H9 (cell line): Measurements from ENCODE around the gene PIK3C2B. TPM values are rescaled to one million over a fixed set of nuclear protein-coding genes. Genes with fewer than 3 reads are reported as not detected.

Experiments
- DNase-seq: peaks from one replicate; pipeline ENCODE4 v3.0.0-alpha.2; 2017
- H2AFZ ChIP-seq: one replicate; pipeline ENCODE4 v1.6.1; 2013; ENCODE audit warnings: mild to moderate bottlenecking, low read length, control low read depth, moderate library complexity
- H2AK5ac ChIP-seq: 2 replicates; pipeline ENCODE4 v1.6.1; 2013; ENCODE audit warnings: low read length, control low read depth, mixed read lengths; ENCODE audit not compliant: insufficient read length
- H2BK120ac ChIP-seq: one replicate; pipeline ENCODE4 v1.6.1; 2013; ENCODE audit warnings: low read depth, mild to moderate bottlenecking, low read length, control low read depth, inconsistent platforms; ENCODE audit not compliant: poor library complexity, severe bottlenecking
- H2BK12ac ChIP-seq: 2 replicates; pipeline ENCODE4 v1.6.1; 2013; ENCODE audit warnings: low read length, control low read depth, mixed read lengths, low read depth; ENCODE audit not compliant: insufficient read length
- H2BK15ac ChIP-seq: 2 replicates; pipeline ENCODE4 v1.6.1; 2013; ENCODE audit warnings: low read depth, low read length, control low read depth
- H2BK20ac ChIP-seq: one replicate; pipeline ENCODE4 v1.6.1; 2013; ENCODE audit warnings: low read depth, mild to moderate bottlenecking, low read length, control low read depth, inconsistent platforms; ENCODE audit not compliant: poor library complexity, severe bottlenecking
- H2BK5ac ChIP-seq: 2 replicates; pipeline ENCODE4 v1.6.1; 2013; ENCODE audit warnings: low read length, control low read depth, mixed read lengths; ENCODE audit not compliant: insufficient read length
- H3K14ac ChIP-seq: 2 replicates; pipeline ENCODE4 v1.6.1; 2013; ENCODE audit warnings: low read length, control low read depth; ENCODE audit not compliant: insufficient read depth
- H3K18ac ChIP-seq: 2 replicates; pipeline ENCODE4 v1.6.1; 2013; ENCODE audit warnings: low read depth, mild to moderate bottlenecking, mixed read lengths, low read length, control low read depth; ENCODE audit not compliant: insufficient read length
- H3K23ac ChIP-seq: 2 replicates; pipeline ENCODE4 v1.6.1; 2013; ENCODE audit warnings: low read length, control low read depth, mixed read lengths, low read depth; ENCODE audit not compliant: insufficient read length
- H3K23me2 ChIP-seq: 2 replicates; pipeline ENCODE4 v1.6.1; 2013; ENCODE audit warnings: low read depth, mild to moderate bottlenecking, mixed read lengths, low read length, control low read depth; ENCODE audit not compliant: insufficient read length, poor library complexity, severe bottlenecking
- H3K27ac ChIP-seq: 2 replicates; pipeline ENCODE4 v1.5.1; 2013; ENCODE audit warnings: low read length, control low read depth, mixed read lengths, low read depth; ENCODE audit not compliant: insufficient read length
- H3K27me3 ChIP-seq: 2 replicates; pipeline ENCODE4 v1.6.1; 2013; ENCODE audit warnings: low read length, control low read depth, inconsistent platforms; ENCODE audit not compliant: insufficient read depth
- H3K4ac ChIP-seq: 2 replicates; pipeline ENCODE4 v1.6.1; 2013; ENCODE audit warnings: low read depth, mild to moderate bottlenecking, control low read depth, inconsistent platforms, low read length, moderate library complexity
- H3K4me1 ChIP-seq: 2 replicates; pipeline ENCODE4 v1.6.1; 2013; ENCODE audit warnings: low read length, control low read depth, inconsistent platforms; ENCODE audit not compliant: insufficient read depth
- H3K4me2 ChIP-seq: 2 replicates; pipeline ENCODE4 v1.6.1; 2013; ENCODE audit warnings: low read length, control low read depth, mixed read lengths; ENCODE audit not compliant: insufficient read length, insufficient read depth
- H3K56ac ChIP-seq: 2 replicates; pipeline ENCODE4 v1.6.1; 2013; ENCODE audit warnings: low read depth, mild to moderate bottlenecking, mixed read lengths, low read length, control low read depth; ENCODE audit not compliant: insufficient read length
- H3K79me1 ChIP-seq: 2 replicates; pipeline ENCODE4 v1.6.1; 2013; ENCODE audit warnings: low read depth, mild to moderate bottlenecking, moderate library complexity, low read length, control low read depth, inconsistent platforms; ENCODE audit not compliant: insufficient read depth, poor library complexity, severe bottlenecking
- H3K79me2 ChIP-seq: 2 replicates; pipeline ENCODE4 v1.6.1; 2013; ENCODE audit warnings: low read length, control low read depth, inconsistent platforms; ENCODE audit not compliant: insufficient read depth
- H3K9ac ChIP-seq: 2 replicates; pipeline ENCODE4 v1.6.1; 2013; ENCODE audit warnings: low read length, control low read depth, mixed read lengths; ENCODE audit not compliant: insufficient read length; ENCODE audit errors: extremely low read depth
- H3K9me3 ChIP-seq: one replicate; pipeline ENCODE4 v1.6.1; 2013; ENCODE audit warnings: low read depth, low read length, inconsistent platforms; ENCODE audit not compliant: control insufficient read depth
- H3T11ph ChIP-seq: one replicate; pipeline ENCODE4 v1.6.1; 2013; ENCODE audit warnings: mild to moderate bottlenecking, low read length, control low read depth, inconsistent platforms
- H4K20me1 ChIP-seq: one replicate; pipeline ENCODE4 v1.6.1; 2013; ENCODE audit not compliant: control insufficient read depth, insufficient read length, insufficient read depth
- H4K5ac ChIP-seq: 2 replicates; pipeline ENCODE4 v1.6.1; 2013; ENCODE audit warnings: low read depth, mild to moderate bottlenecking, mixed read lengths, low read length, control low read depth; ENCODE audit not compliant: insufficient read length
- H4K8ac ChIP-seq: replicated peaks from 2 replicates; pipeline ENCODE4 v1.6.1; 2013; ENCODE audit warnings: low read length, control low read depth, mixed read lengths, low read depth; ENCODE audit not compliant: insufficient read length
- H4K91ac ChIP-seq: 2 replicates; pipeline ENCODE4 v1.6.1; 2013; ENCODE audit warnings: low read depth, mild to moderate bottlenecking, moderate library complexity, mixed read lengths, low read length, control low read depth; ENCODE audit not compliant: insufficient read length
- H3K27ac Mint-ChIP-seq, 3 experiments: 2 replicates in 2 of 3; 3 replicates in 1 of 3; pipeline ENCODE4 v1.8.0; 2020 to 2021; ENCODE audit warnings: mixed read lengths in 3 of 3, mild to moderate bottlenecking in 1 of 3, moderate library complexity in 1 of 3
- H3K27me3 Mint-ChIP-seq: 2 replicates; pipeline ENCODE4 v1.8.0; 2021; ENCODE audit warnings: low read depth, mild to moderate bottlenecking, moderate library complexity, mixed read lengths
- H3K36me3 Mint-ChIP-seq, 3 experiments: 2 replicates in 2 of 3; 3 replicates in 1 of 3; pipeline ENCODE4 v1.8.0; 2020 to 2021; ENCODE audit warnings: low read depth in 3 of 3, mixed read lengths in 3 of 3; ENCODE audit not compliant: insufficient read depth in 1 of 3
- H3K4me1 Mint-ChIP-seq, 2 experiments: 2 replicates each; pipeline ENCODE4 v1.8.0; 2020; ENCODE audit warnings: mixed read lengths in 2 of 2
- H3K4me3 Mint-ChIP-seq, 2 experiments: 2 replicates in 1 of 2; 3 replicates in 1 of 2; pipeline ENCODE4 v1.8.0; 2020 to 2021; ENCODE audit warnings: mild to moderate bottlenecking in 2 of 2, mixed read lengths in 2 of 2, moderate library complexity in 1 of 2
- H3K9me3 Mint-ChIP-seq, 2 experiments: 2 replicates in 1 of 2; 3 replicates in 1 of 2; pipeline ENCODE4 v1.8.0; 2020; ENCODE audit warnings: mild to moderate bottlenecking in 2 of 2, mixed read lengths in 2 of 2, moderate library complexity in 1 of 2
- WGBS: extraction: QIAGEN DNeasy Blood & Tissue Kit; methylation state at CpG from one replicate; pipeline ENCODE4 v1.1.7; 2013; ENCODE audit warnings: missing lambda C conversion rate, low lambda C conversion rate, mixed read lengths; ENCODE audit not compliant: insufficient read length; ENCODE audit errors: extremely low coverage; 5-methylcytosine and 5-hydroxymethylcytosine counted together
- total RNA-seq: library from RNA; stranded (reverse); gene quantifications from 2 replicates; pipeline ENCODE4 v1.2.1, GENCODE V29; 2021
- TF ChIP-seq, protein P1 (sequence below): fragments of 200-600 bp; sonication (generic); conservative IDR thresholded peaks from 3 replicates; pipeline ENCODE4 v1.8.0; 2021; ENCODE audit warnings: antibody characterized with exemption, mild to moderate bottlenecking

Gene PIK3C2B
- total RNA-seq, 1 experiment from 2014 or later: 13.1 TPM

DNA sequence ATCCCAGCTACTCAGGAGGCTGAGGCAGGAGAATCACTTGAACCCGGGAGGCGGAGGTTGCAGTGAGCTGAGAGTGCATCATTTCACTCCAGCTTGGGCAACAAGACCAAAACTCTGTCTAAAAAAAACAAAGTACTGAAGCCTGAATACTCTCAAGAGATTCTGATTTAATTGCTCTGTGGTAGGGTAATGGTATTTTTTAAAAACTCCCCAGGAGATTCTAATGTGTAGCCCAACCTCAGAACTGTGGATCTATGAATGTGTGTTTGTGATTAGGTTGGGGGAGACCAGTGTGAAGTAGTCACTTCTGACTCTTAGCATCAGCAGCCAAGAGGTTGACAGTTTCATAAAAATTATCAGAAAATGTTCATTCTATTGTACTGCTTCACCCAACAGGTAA, 21.9 kb downstream of the PIK3C2B start:
- Histone ChIP-seq H4K91ac (no peak overlapping the region), H3K27me3 (no peaks in the 10 kb centered on the region), H3K4me1 (peaks cover 2% of the 10 kb centered on the region; the same call in 1 of the 2 replicates), H3K23ac (no peak overlapping the region), H3K56ac (no peak overlapping the region), H3K4ac (no peak overlapping the region), H2BK12ac (no peak overlapping the region), H3K79me1 (no peaks in the 10 kb centered on the region), H3K18ac (no peak overlapping the region), H3K27ac (no peak overlapping the region), H3K23me2 (no peaks in the 10 kb centered on the region), H3K4me2 (no peak overlapping the region), H3K9me3 (no peaks in the 10 kb centered on the region), H4K20me1 (no peaks in the 10 kb centered on the region), H4K8ac (no peak overlapping the region), H2BK5ac (no peak overlapping the region), H3T11ph (no peak overlapping the region), H3K9ac (no peak overlapping the region), H2BK120ac (no peak overlapping the region), H2BK15ac (no peak overlapping the region), H2BK20ac (no peak overlapping the region), H4K5ac (no peak overlapping the region), H2AK5ac (no peak overlapping the region), H3K14ac (no peak overlapping the region), H2AFZ (no peak overlapping the region), H3K79me2 (no peaks in the 10 kb centered on the region)
- TF ChIP-seq, protein P1, sequence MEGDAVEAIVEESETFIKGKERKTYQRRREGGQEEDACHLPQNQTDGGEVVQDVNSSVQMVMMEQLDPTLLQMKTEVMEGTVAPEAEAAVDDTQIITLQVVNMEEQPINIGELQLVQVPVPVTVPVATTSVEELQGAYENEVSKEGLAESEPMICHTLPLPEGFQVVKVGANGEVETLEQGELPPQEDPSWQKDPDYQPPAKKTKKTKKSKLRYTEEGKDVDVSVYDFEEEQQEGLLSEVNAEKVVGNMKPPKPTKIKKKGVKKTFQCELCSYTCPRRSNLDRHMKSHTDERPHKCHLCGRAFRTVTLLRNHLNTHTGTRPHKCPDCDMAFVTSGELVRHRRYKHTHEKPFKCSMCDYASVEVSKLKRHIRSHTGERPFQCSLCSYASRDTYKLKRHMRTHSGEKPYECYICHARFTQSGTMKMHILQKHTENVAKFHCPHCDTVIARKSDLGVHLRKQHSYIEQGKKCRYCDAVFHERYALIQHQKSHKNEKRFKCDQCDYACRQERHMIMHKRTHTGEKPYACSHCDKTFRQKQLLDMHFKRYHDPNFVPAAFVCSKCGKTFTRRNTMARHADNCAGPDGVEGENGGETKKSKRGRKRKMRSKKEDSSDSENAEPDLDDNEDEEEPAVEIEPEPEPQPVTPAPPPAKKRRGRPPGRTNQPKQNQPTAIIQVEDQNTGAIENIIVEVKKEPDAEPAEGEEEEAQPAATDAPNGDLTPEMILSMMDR: no peak
- no peak overlapping the region for H3K4me3 Mint-ChIP-seq
- H3K27ac Mint-ChIP-seq: no peak overlapping the region
- no peaks in the 10 kb centered on the region for H3K9me3 Mint-ChIP-seq
- no CpG with 5 or more reads among the region's 2 CpGs for WGBS
- H3K4me1 Mint-ChIP-seq: peaks cover 22 to 28% of the 10 kb centered on the region in 2 experiments
- H3K27me3 Mint-ChIP-seq: no peaks in the 10 kb centered on the region
- DNase-seq: no peak
- H3K36me3 Mint-ChIP-seq: peaks cover 7 to 13% (median 9%) of the 10 kb centered on the region in 3 experiments; a peak in 6 of 7 replicates
